ENCODE measurements around the gene INSIG1.

INSIG1 gene

GRCh38 chr7:155299535-155300202, 2.0 kb downstream of the INSIG1 start:
- peak overlapping the region in 1 of 2 donors; percentile 81 for H3K27ac Mint-ChIP-seq
- ATAC-seq: no peak
- H3K4me1 Mint-ChIP-seq: peaks cover 38% of the 10 kb centered on the region
- H3K9me3 Mint-ChIP-seq: no peaks in the 10 kb centered on the region
- DNase-seq: no peak
- H3K27me3 Mint-ChIP-seq: no peaks in the 10 kb centered on the region
- peak overlapping the region; percentile 93 to 97 for H3K4me3 Mint-ChIP-seq

GRCh38 chr7:155300641-155301452, 3.2 kb downstream of the INSIG1 start:
- Mint-ChIP-seq H3K4me1 (peaks cover 40% of the 10 kb centered on the region), H3K27me3 (no peaks in the 10 kb centered on the region), H3K4me3 (peak overlapping the region; percentile 39 to 58), H3K27ac (no peak overlapping the region), H3K9me3 (no peaks in the 10 kb centered on the region)
- DNase-seq: no peak
- ATAC-seq: no peak

- ATAC-seq: no peak
- Mint-ChIP-seq H3K4me3 (no peak overlapping the region), H3K27me3 (no peaks in the 10 kb centered on the region), H3K27ac (no peak overlapping the region), H3K9me3 (no peaks in the 10 kb centered on the region), H3K4me1 (peaks cover 36% of the 10 kb centered on the region)
- DNase-seq: no peak
Measured at GRCh38 chr7:155303039-155303593, 5.4 kb downstream of the INSIG1 start.

GRCh38 chr7:155303897-155304296, 6.2 kb downstream of the INSIG1 start:
- no peaks in the 10 kb centered on the region for H3K9me3 Mint-ChIP-seq
- no peaks in the 10 kb centered on the region for H3K27me3 Mint-ChIP-seq
- H3K4me1 Mint-ChIP-seq: peaks cover 36% of the 10 kb centered on the region
- no peak for DNase-seq
- no peak overlapping the region for H3K4me3 Mint-ChIP-seq
- H3K27ac Mint-ChIP-seq: no peak overlapping the region
- no peak for ATAC-seq

GRCh38 chr7:155305231-155305904, 7.7 kb downstream of the INSIG1 start:
- Mint-ChIP-seq H3K4me3 (no peak overlapping the region), H3K4me1 (peaks cover 27% of the 10 kb centered on the region), H3K9me3 (no peaks in the 10 kb centered on the region), H3K27me3 (no peaks in the 10 kb centered on the region), H3K27ac (peak overlapping the region in 1 of 2 donors; percentile 2)
- no peak for DNase-seq
- no peak for ATAC-seq

GRCh38 chr7:155306673-155307470, 9.2 kb downstream of the INSIG1 start:
- DNase-seq (no peak), ATAC-seq (no peak)
- Mint-ChIP-seq H3K27ac (peak overlapping the region in 1 of 2 donors; percentile 54), H3K9me3 (no peaks in the 10 kb centered on the region), H3K4me1 (peaks cover 14% of the 10 kb centered on the region), H3K4me3 (no peak overlapping the region), H3K27me3 (no peaks in the 10 kb centered on the region)

GRCh38 chr7:155308330-155309020, 10.8 kb downstream of the INSIG1 start:
- no peak overlapping the region for H3K4me3 Mint-ChIP-seq
- no peaks in the 10 kb centered on the region for H3K9me3 Mint-ChIP-seq
- H3K27ac Mint-ChIP-seq: no peak overlapping the region
- no peaks in the 10 kb centered on the region for H3K27me3 Mint-ChIP-seq
- ATAC-seq (no peak), DNase-seq (no peak)
- peaks cover 14% of the 10 kb centered on the region for H3K4me1 Mint-ChIP-seq

- Mint-ChIP-seq H3K27ac (no peak overlapping the region), H3K4me1 (peaks cover 14% of the 10 kb centered on the region)
Measured at GRCh38 chr7:155309021-155309338, 11.3 kb downstream of the INSIG1 start.

GRCh38 chr7:155310425-155311114, 12.9 kb downstream of the INSIG1 start:
- ATAC-seq: no peak
- Mint-ChIP-seq H3K4me1 (peaks cover 7% of the 10 kb centered on the region), H3K9me3 (no peaks in the 10 kb centered on the region), H3K4me3 (no peak overlapping the region), H3K27ac (no peak overlapping the region), H3K27me3 (no peaks in the 10 kb centered on the region)
- no peak for DNase-seq

More at GRCh38 chr7:155309021-155309338, 11.3 kb downstream of the INSIG1 start:
- Mint-ChIP-seq H3K27me3 (no peaks in the 10 kb centered on the region), H3K9me3 (no peaks in the 10 kb centered on the region), H3K4me3 (no peak overlapping the region)
- DNase-seq (no peak), ATAC-seq (no peak)

GRCh38 chr7:155311826-155312537, 14.3 kb downstream of the INSIG1 start:
- no peaks in the 10 kb centered on the region for H3K27me3 Mint-ChIP-seq
- H3K27ac Mint-ChIP-seq: no peak overlapping the region
- H3K4me3 Mint-ChIP-seq: no peak overlapping the region
- H3K9me3 Mint-ChIP-seq: no peaks in the 10 kb centered on the region
- no peak for DNase-seq
- H3K4me1 Mint-ChIP-seq: peaks cover 3% of the 10 kb centered on the region
- no peak for ATAC-seq

- DNase-seq: no peak
- no peaks in the 10 kb centered on the region for H3K9me3 Mint-ChIP-seq
- ATAC-seq: no peak
- no peaks in the 10 kb centered on the region for H3K27me3 Mint-ChIP-seq
- H3K27ac Mint-ChIP-seq: no peak overlapping the region
- no peaks in the 10 kb centered on the region for H3K4me1 Mint-ChIP-seq
- H3K4me3 Mint-ChIP-seq: no peak overlapping the region
Measured at GRCh38 chr7:155312633-155313032, 15.0 kb downstream of the INSIG1 start.

- no peak overlapping the region for H3K4me3 Mint-ChIP-seq
- ATAC-seq: no peak
- no peak for DNase-seq
- no peak overlapping the region for H3K27ac Mint-ChIP-seq
- no peaks in the 10 kb centered on the region for H3K27me3 Mint-ChIP-seq
- no peaks in the 10 kb centered on the region for H3K9me3 Mint-ChIP-seq
- H3K4me1 Mint-ChIP-seq: no peaks in the 10 kb centered on the region
Measured at GRCh38 chr7:155313096-155313495, 15.4 kb downstream of the INSIG1 start.

- no peak overlapping the region for H3K27ac Mint-ChIP-seq
- no peak for DNase-seq
- ATAC-seq: no peak
- no peak overlapping the region for H3K4me3 Mint-ChIP-seq
- no peaks in the 10 kb centered on the region for H3K27me3 Mint-ChIP-seq
- H3K9me3 Mint-ChIP-seq: no peaks in the 10 kb centered on the region
- no peaks in the 10 kb centered on the region for H3K4me1 Mint-ChIP-seq
Measured at GRCh38 chr7:155315977-155316376, 18.3 kb downstream of the INSIG1 start.
